Ascending aorta (tissue), 2 donors: ENCODE measurements around the gene ALAS1. TPM values are rescaled to one million over a fixed set of nuclear protein-coding genes. Genes with fewer than 3 reads are reported as not detected.
A peak's percentile ranks its signal among the peaks of the same experiment; 100 is the strongest.
"Not testable (repeated sequence)": the region's sequence is repeated elsewhere in the genome, so short reads cannot be mapped to it uniquely, and the experiment has no call there.

Experiments used
- DNase-seq, 2 donors: peaks; one replicate each; pipeline ENCODE4 v3.0.0-alpha.2; 2019; ENCODE audit warnings: low spot score in 2 of 2
- H3K27ac ChIP-seq, 2 donors: fragments of 200-600 bp; sonication (generic); one replicate each; pipeline ENCODE4 v1.5.1; 2016 to 2017; ENCODE audit warnings: mild to moderate bottlenecking in 1 of 2
- H3K27me3 ChIP-seq: fragments of 200-600 bp; sonication (generic); one replicate; pipeline ENCODE4 v1.5.1; 2017
- H3K36me3 ChIP-seq, 2 donors: fragments of 200-600 bp; sonication (generic); one replicate each; pipeline ENCODE4 v1.5.1; 2016
- H3K4me1 ChIP-seq, 2 donors: fragments of 200-600 bp; sonication (generic); one replicate each; pipeline ENCODE4 v1.5.1; 2016 to 2017; ENCODE audit warnings: mild to moderate bottlenecking in 1 of 2
- H3K4me3 ChIP-seq, 2 donors: fragments of 200-600 bp; sonication (generic); one replicate each; pipeline ENCODE4 v1.5.1; 2016 to 2017; ENCODE audit warnings: mild to moderate bottlenecking in 1 of 2
- H3K9me3 ChIP-seq, 2 donors: fragments of 200-600 bp; sonication (generic); one replicate each; pipeline ENCODE4 v1.5.1; 2016
- CTCF ChIP-seq, 3 experiments: fragments of 200-600 bp in 2 of 3; fragments of 450-650 bp in 1 of 3; sonication (generic) in 2 of 3; IDR thresholded peaks; one replicate each; pipeline ENCODE4 v1.5.1; 2016 to 2019; ENCODE audit warnings: antibody characterized with exemption in 3 of 3, mild to moderate bottlenecking in 1 of 3, moderate library complexity in 1 of 3
- intact Hi-C: fragments of 100-400 bp; cut with DNase I; formaldehyde crosslinking; loops from one replicate; pipeline ENCODE4 v1.15.1; 2023
- total RNA-seq: library from RNA; depleted of rRNA; stranded (reverse); fragments of >200 nt; gene quantifications from one replicate; pipeline ENCODE4 v1.1.0, GENCODE V29; 2016

Gene ALAS1
- 58.3 TPM for total RNA-seq

- Histone ChIP-seq H3K9me3 (no peaks in the 10 kb centered on the region), H3K4me1 (peaks cover 0 to 13% of the 10 kb centered on the region in 2 donors), H3K36me3 (peaks cover 11 to 17% of the 10 kb centered on the region in 2 donors), H3K27ac (peak within 1 kb of the TSS; percentile 70 to 74), H3K27me3 (no peaks in the 10 kb centered on the region), H3K4me3 (peak within 1 kb of the TSS; percentile 81 to 89)
- intact Hi-C loops: loop anchor here (1.0 kb wide), 1 partner anchor 43 kb away; no protein-coding TSS in a partner anchor
- DNase-seq: peak; percentile 77 to 95
- peak in 2 of 3 experiments; percentile 3 to 13 for TF ChIP-seq CTCF (IDR thresholded peaks at IDR 0.05)
Observed at GRCh38 chr3:52197842-52198625, at the start of gene ALAS1. Gene ALAS1, plus strand, starts transcription at chr3:52198160. Its CDS starts 1,082 bp downstream, at chr3:52199242.

- DNase-seq: no peak
- intact Hi-C loops: no loop called here
- Histone ChIP-seq H3K36me3 (no peaks in the 10 kb centered on the region), H3K4me3 (no peak overlapping the region), H3K27me3 (no peaks in the 10 kb centered on the region), H3K27ac (no peak overlapping the region), H3K4me1 (peaks cover 5 to 7% of the 10 kb centered on the region in 2 donors), H3K9me3 (no peaks in the 10 kb centered on the region)
- no peak for TF ChIP-seq CTCF (IDR thresholded peaks at IDR 0.05)
Observed at GRCh38 chr3:52149021-52149420, 48.9 kb upstream of the ALAS1 start.

- no peak for TF ChIP-seq CTCF (IDR thresholded peaks at IDR 0.05)
- Histone ChIP-seq H3K4me3 (no peak overlapping the region), H3K4me1 (peaks cover 6 to 7% of the 10 kb centered on the region in 2 donors), H3K36me3 (no peaks in the 10 kb centered on the region), H3K9me3 (no peaks in the 10 kb centered on the region), H3K27ac (no peak overlapping the region), H3K27me3 (no peaks in the 10 kb centered on the region)
- intact Hi-C loops: loop anchor here (5.0 kb wide), 2 partner anchors 88 to 388 kb away; partner anchors contain the start of genes TWF2 and UQCC5
- no peak for DNase-seq
Observed at GRCh38 chr3:52149726-52150125, 48.2 kb upstream of the ALAS1 start.

- intact Hi-C loops: loop anchor here (5.0 kb wide), 2 partner anchors 87 to 387 kb away; partner anchors contain the start of genes TWF2 and UQCC5
- TF ChIP-seq CTCF (IDR thresholded peaks at IDR 0.05): no peak
Observed at GRCh38 chr3:52150357-52150756, 47.6 kb upstream of the ALAS1 start.

GRCh38 chr3:52150860-52151259 is 47.1 kb upstream of the ALAS1 start:
- TF ChIP-seq CTCF (IDR thresholded peaks at IDR 0.05): no peak
- Histone ChIP-seq H3K36me3 (no peaks in the 10 kb centered on the region), H3K4me1 (peaks cover 6 to 11% of the 10 kb centered on the region in 2 donors), H3K4me3 (no peak overlapping the region), H3K27ac (no peak overlapping the region), H3K9me3 (no peaks in the 10 kb centered on the region), H3K27me3 (no peaks in the 10 kb centered on the region)
- DNase-seq: no peak
- intact Hi-C loops: loop anchor here (5.0 kb wide), 2 partner anchors 86 to 386 kb away; partner anchors contain the start of genes TWF2 and UQCC5

More at GRCh38 chr3:52150357-52150756, 47.6 kb upstream of the ALAS1 start:
- DNase-seq: no peak
- no peaks in the 10 kb centered on the region for H3K36me3 ChIP-seq
- H3K4me3 ChIP-seq: no peak overlapping the region
- H3K27me3 ChIP-seq: no peaks in the 10 kb centered on the region
- no peaks in the 10 kb centered on the region for H3K9me3 ChIP-seq
- no peak overlapping the region for H3K27ac ChIP-seq
- peaks cover 6 to 11% of the 10 kb centered on the region in 2 donors for H3K4me1 ChIP-seq

GRCh38 chr3:52151991-52152390 is 46.0 kb upstream of the ALAS1 start:
- DNase-seq, H3K27ac ChIP-seq, H3K9me3 ChIP-seq, H3K36me3 ChIP-seq, H3K4me3 ChIP-seq, H3K27me3 ChIP-seq: not testable (repeated sequence)
- peaks cover 6 to 11% of the 10 kb centered on the region in 2 donors for H3K4me1 ChIP-seq
- intact Hi-C loops: loop anchor here (5.0 kb wide), 2 partner anchors 85 to 385 kb away; partner anchors contain the start of genes TWF2 and UQCC5
